Gastroesophageal sphincter (tissue), 3 donors: ENCODE measurements around the gene NAA80.

Source experiments
- CTCF ChIP-seq, 4 experiments: fragments of 200-600 bp in 2 of 4; fragments of 450-650 bp in 2 of 4; sonication (generic) in 1 of 4; IDR thresholded peaks; one replicate each; pipeline ENCODE4 v1.5.1; 2017 to 2019; ENCODE audit warnings: antibody characterized with exemption in 4 of 4, mild to moderate bottlenecking in 2 of 4, moderate library complexity in 2 of 4
- EP300 ChIP-seq: sonication (generic); formaldehyde crosslinking; IDR thresholded peaks from one replicate; pipeline ENCODE4 v1.6.1; 2017; ENCODE audit warnings: antibody characterized with exemption, mild to moderate bottlenecking
- POLR2A ChIP-seq, 2 donors: fragments of 450-650 bp; IDR thresholded peaks; one replicate each; pipeline ENCODE4 v1.6.1; 2017; ENCODE audit warnings: antibody characterized with exemption in 2 of 2, mild to moderate bottlenecking in 2 of 2, moderate library complexity in 1 of 2
- POLR2AphosphoS5 ChIP-seq: sonication (generic); formaldehyde crosslinking; IDR thresholded peaks from one replicate; pipeline ENCODE4 v1.6.1; 2017; ENCODE audit warnings: antibody characterized with exemption

- TF ChIP-seq POLR2A (IDR thresholded peaks at IDR 0.05) (no peak), CTCF (IDR thresholded peaks at IDR 0.05) (no peak), POLR2AphosphoS5 (no peak), EP300 (no peak)
Observed at GRCh38 chr3:50289130-50289529, 10.1 kb downstream of the NAA80 start.
